ENCODE results near the gene SARNP.

SARNP gene

GRCh38 chr12:55818886-55819285 lies 1.4 kb upstream of the SARNP start:
- peak overlapping the region; percentile 66 for H3K9ac ChIP-seq (ENCODE audit: low read depth, low read length)
- TF ChIP-seq EZH2 (IDR thresholded peaks at IDR 0.05; ENCODE audit: borderline replicate concordance, low read depth, low read length, severe bottlenecking) (no peak), CTCF (IDR thresholded peaks at IDR 0.05; ENCODE audit: borderline replicate concordance, extremely low read depth, low read length, poor library complexity, severe bottlenecking) (no peak)
- no peak overlapping the region for H2AFZ ChIP-seq (ENCODE audit: low read depth, low read length)
- ATAC-seq (ENCODE audit: insufficient read depth, low read depth): no peak
- no peaks in the 10 kb centered on the region for H3K9me3 ChIP-seq (ENCODE audit: insufficient read depth, low read length, severe bottlenecking)
- H3K79me2 ChIP-seq (ENCODE audit: insufficient read depth, low read length): peaks cover 78% of the 10 kb centered on the region
- H3K27ac ChIP-seq (ENCODE audit: low read length): peak overlapping the region; percentile 90
- H3K36me3 ChIP-seq (ENCODE audit: insufficient read depth, low read length): peaks cover 74% of the 10 kb centered on the region
- peaks cover 24% of the 10 kb centered on the region for H4K20me1 ChIP-seq (ENCODE audit: insufficient read depth, low read length)
- peak overlapping the region; percentile 96 for H3K4me2 ChIP-seq (ENCODE audit: insufficient read depth, low read length)
- no peaks in the 10 kb centered on the region for H3K27me3 ChIP-seq (ENCODE audit: insufficient read depth, low read length, poor library complexity)
- peak overlapping the region; percentile 78 to 79 for H3K4me3 ChIP-seq (ENCODE audit: low read depth in 1 of 2, low read length in 2 of 2)
- peaks cover 54% of the 10 kb centered on the region for H3K4me1 ChIP-seq (ENCODE audit: insufficient read depth, low read length)
- no peak for DNase-seq

DNA sequence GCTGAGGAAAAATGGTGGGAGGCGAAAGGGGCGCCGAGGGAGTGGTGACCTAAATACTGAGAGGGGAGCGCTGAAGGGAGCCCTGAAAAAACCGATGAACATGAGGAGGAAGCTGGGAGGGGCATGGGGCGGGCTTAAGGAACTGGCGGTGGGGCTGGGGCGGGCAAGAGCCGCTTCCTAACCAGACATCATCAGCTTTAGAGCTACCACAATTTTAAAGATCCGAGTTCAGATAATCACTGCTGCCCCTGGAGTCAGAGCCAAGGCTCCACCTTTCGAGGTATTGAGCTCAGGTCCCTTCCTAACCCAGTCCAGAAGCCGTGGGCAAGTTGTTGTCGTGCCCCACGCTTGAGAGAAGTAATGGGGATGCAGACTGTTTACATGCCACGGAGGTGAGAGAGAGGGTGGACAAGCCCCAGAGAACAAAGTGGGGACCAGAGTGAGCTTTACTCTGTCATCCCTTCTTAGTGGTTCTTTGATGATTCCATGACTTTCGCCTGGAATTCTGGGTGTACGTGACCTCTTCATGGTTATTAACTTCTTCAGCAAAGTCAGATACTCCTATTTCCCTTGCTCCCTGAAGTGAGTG lies 710 bp upstream of the SARNP start:
- Histone ChIP-seq H3K27me3 (ENCODE audit: insufficient read depth, low read length, poor library complexity) (no peaks in the 10 kb centered on the region), H3K36me3 (ENCODE audit: insufficient read depth, low read length) (peaks cover 74% of the 10 kb centered on the region), H2AFZ (ENCODE audit: low read depth, low read length) (peak overlapping the region; percentile 84), H3K4me1 (ENCODE audit: insufficient read depth, low read length) (peaks cover 55% of the 10 kb centered on the region), H3K27ac (ENCODE audit: low read length) (peak overlapping the region; percentile 90), H3K9ac (ENCODE audit: low read depth, low read length) (peak overlapping the region; percentile 66), H3K79me2 (ENCODE audit: insufficient read depth, low read length) (peaks cover 79% of the 10 kb centered on the region), H3K4me2 (ENCODE audit: insufficient read depth, low read length) (peak overlapping the region; percentile 96), H4K20me1 (ENCODE audit: insufficient read depth, low read length) (peaks cover 25% of the 10 kb centered on the region), H3K4me3 (ENCODE audit: low read depth in 1 of 2, low read length in 2 of 2) (peak overlapping the region; percentile 78 to 79), H3K9me3 (ENCODE audit: insufficient read depth, low read length, severe bottlenecking) (no peaks in the 10 kb centered on the region)
- no peak for TF ChIP-seq EZH2 (IDR thresholded peaks at IDR 0.05; ENCODE audit: borderline replicate concordance, low read depth, low read length, severe bottlenecking)
- no peak for TF ChIP-seq CTCF (IDR thresholded peaks at IDR 0.05; ENCODE audit: borderline replicate concordance, extremely low read depth, low read length, poor library complexity, severe bottlenecking)
- DNase-seq: no peak
- peak; percentile 57 for ATAC-seq (ENCODE audit: insufficient read depth, low read depth)

- Histone ChIP-seq H3K79me2 (ENCODE audit: insufficient read depth, low read length) (peaks cover 86% of the 10 kb centered on the region), H3K4me1 (ENCODE audit: insufficient read depth, low read length) (peaks cover 62% of the 10 kb centered on the region), H3K36me3 (ENCODE audit: insufficient read depth, low read length) (peaks cover 66% of the 10 kb centered on the region), H3K4me3 (ENCODE audit: low read depth in 1 of 2, low read length in 2 of 2) (peak overlapping the region; percentile 79 to 86), H3K27ac (ENCODE audit: low read length) (peak overlapping the region; percentile 73), H3K9ac (ENCODE audit: low read depth, low read length) (peak overlapping the region; percentile 74), H2AFZ (ENCODE audit: low read depth, low read length) (peak overlapping the region; percentile 83), H3K27me3 (ENCODE audit: insufficient read depth, low read length, poor library complexity) (no peaks in the 10 kb centered on the region), H3K9me3 (ENCODE audit: insufficient read depth, low read length, severe bottlenecking) (no peaks in the 10 kb centered on the region), H3K4me2 (ENCODE audit: insufficient read depth, low read length) (peak overlapping the region; percentile 73), H4K20me1 (ENCODE audit: insufficient read depth, low read length) (peaks cover 37% of the 10 kb centered on the region)
- DNase-seq (no peak), ATAC-seq (ENCODE audit: insufficient read depth, low read depth) (no peak)
- TF ChIP-seq CTCF (IDR thresholded peaks at IDR 0.05; ENCODE audit: borderline replicate concordance, extremely low read depth, low read length, poor library complexity, severe bottlenecking) (no peak), EZH2 (IDR thresholded peaks at IDR 0.05; ENCODE audit: borderline replicate concordance, low read depth, low read length, severe bottlenecking) (no peak)
Measured at GRCh38 chr12:55816881-55817344, 611 bp downstream of the SARNP start.

Measured in DND-41 (cell line).